Caco-2 (cell line): Measurements from ENCODE around the gene KCNAB3. TPM values are rescaled to one million over a fixed set of nuclear protein-coding genes. Genes with fewer than 3 reads are reported as not detected.

ENCODE experiments used
- BruUV-seq: library from RNA; stranded (reverse); fragments of 400-500 nt; replicated peaks from 2 replicates; lab custom pipeline; 2021; lab: Mats Ljungman, UMichigan
- CTCF ChIA-PET: fragments of 300-600 bp; sonication (Branson Sonifier 250); formaldehyde crosslinking; loops from one replicate; lab custom pipeline; 2022; ENCODE audit warnings: antibody characterized with exemption; lab: Charles Lee
- POLR2A ChIA-PET: fragments of 300-600 bp; sonication (Branson Sonifier 250); formaldehyde crosslinking; loops from one replicate; lab custom pipeline; 2022; ENCODE audit warnings: antibody characterized with exemption; lab: Charles Lee
- DNase-seq, 2 experiments: peaks; one replicate each; pipeline versions ENCODE4 v3.0.0 to v3.0.0-alpha.2; 2020 to 2022
- H3K27me3 ChIP-seq: replicated peaks from 2 replicates; pipeline ENCODE4 v1.6.0; 2011; ENCODE audit warnings: low read length; ENCODE audit not compliant: control insufficient read depth, insufficient read depth
- H3K36me3 ChIP-seq: 2 replicates; pipeline ENCODE4 v1.5.1; 2011; ENCODE audit warnings: low read length; ENCODE audit not compliant: control insufficient read depth, insufficient read depth
- H3K4me1 ChIP-seq: fragments of 250-450 bp; sonication (Bioruptor Pico); 2 replicates; pipeline ENCODE4 v1.5.1; 2020; ENCODE audit warnings: mild to moderate bottlenecking
- H3K4me3 ChIP-seq: 2 replicates; pipeline ENCODE4 v1.5.1; 2011; ENCODE audit warnings: low read depth, mild to moderate bottlenecking, control low read depth, low read length
- H3K9me3 ChIP-seq: fragments of 250-450 bp; sonication (Bioruptor Pico); 2 replicates; pipeline ENCODE4 v1.5.1; 2020; ENCODE audit warnings: mild to moderate bottlenecking, moderate library complexity
- H3K27ac Mint-ChIP-seq: one replicate; pipeline ENCODE4 v1.8.0; 2022; ENCODE audit warnings: mixed read lengths; ENCODE audit not compliant: unreplicated experiment
- H3K27me3 Mint-ChIP-seq: one replicate; pipeline ENCODE4 v1.8.0; 2022; ENCODE audit warnings: mixed read lengths; ENCODE audit not compliant: insufficient read depth, unreplicated experiment
- H3K36me3 Mint-ChIP-seq: one replicate; pipeline ENCODE4 v1.8.0; 2022; ENCODE audit warnings: mild to moderate bottlenecking, mixed read lengths; ENCODE audit not compliant: insufficient read depth, unreplicated experiment
- H3K4me1 Mint-ChIP-seq: one replicate; pipeline ENCODE4 v1.8.0; 2022; ENCODE audit warnings: low read depth, mixed read lengths; ENCODE audit not compliant: unreplicated experiment
- H3K4me3 Mint-ChIP-seq: one replicate; pipeline ENCODE4 v1.8.0; 2022; ENCODE audit warnings: mild to moderate bottlenecking, moderate library complexity, mixed read lengths; ENCODE audit not compliant: unreplicated experiment
- H3K9me3 Mint-ChIP-seq: one replicate; pipeline ENCODE4 v1.8.0; 2022; ENCODE audit warnings: mixed read lengths; ENCODE audit not compliant: unreplicated experiment
- CTCF ChIP-seq, 2 experiments: fragments of 200-600 bp in 1 of 2; IDR thresholded peaks; 1 replicate in 1 of 2; 2 replicates in 1 of 2; pipeline versions ENCODE4 v1.5.1 to v1.8.0; 2011 to 2022; ENCODE audit warnings: antibody characterized with exemption in 1 of 2, control low read depth in 1 of 2, inconsistent platforms in 1 of 2, low read depth in 1 of 2, low read length in 1 of 2, mild to moderate bottlenecking in 1 of 2, moderate library complexity in 1 of 2; ENCODE audit not compliant: insufficient read depth in 1 of 2, severe bottlenecking in 1 of 2, unreplicated experiment in 1 of 2
- intact Hi-C: fragments of 100-400 bp; cut with micrococcal nuclease; formaldehyde crosslinking; loops from one replicate; pipeline ENCODE4 v1.10.0; 2022; ENCODE audit not compliant: unreplicated experiment
- total RNA-seq: library from RNA; stranded (reverse); gene quantifications from 2 replicates; pipeline ENCODE4 v1.2.3, GENCODE V29; 2022

The KCNAB3 gene
- total RNA-seq, 1 experiment from 2014 or later, result 2.0 TPM

GRCh38 chr17:7878234-7878633 is 51.4 kb downstream of the KCNAB3 start:
- H3K36me3 ChIP-seq, result no peaks in the 10 kb centered on the region
- no TSS peak for BruUV-seq
- POLR2A ChIA-PET, result no interaction called here

GRCh38 chr17:7875804-7876370 is 53.8 kb downstream of the KCNAB3 start:
- Mint-ChIP-seq H3K4me3 (no peak overlapping the region), H3K4me1 (peaks cover 15% of the 10 kb centered on the region), H3K36me3 (no peaks in the 10 kb centered on the region), H3K27ac (no peak overlapping the region), H3K27me3 (no peaks in the 10 kb centered on the region), H3K9me3 (no peaks in the 10 kb centered on the region)
- ChIA-PET CTCF (no interaction called here), POLR2A (no interaction called here)
- H3K4me3 ChIP-seq, result no peak overlapping the region
- no peaks in the 10 kb centered on the region for H3K27me3 ChIP-seq
- no TSS peak for BruUV-seq
- intact Hi-C loops, result no loop called here
- no peaks in the 10 kb centered on the region for H3K4me1 ChIP-seq
- no peaks in the 10 kb centered on the region for H3K36me3 ChIP-seq
- no peaks in the 10 kb centered on the region for H3K9me3 ChIP-seq
- no peak for TF ChIP-seq CTCF (IDR thresholded peaks at IDR 0.05; ENCODE audit: insufficient read depth in 1 of 2, low read depth in 1 of 2, low read length in 1 of 2, severe bottlenecking in 1 of 2, unreplicated experiment in 1 of 2)
- DNase-seq, result no peak

More at GRCh38 chr17:7878234-7878633, 51.4 kb downstream of the KCNAB3 start:
- no peaks in the 10 kb centered on the region for H3K9me3 Mint-ChIP-seq
- Histone ChIP-seq H3K27me3 (no peaks in the 10 kb centered on the region), H3K4me1 (no peaks in the 10 kb centered on the region), H3K9me3 (no peaks in the 10 kb centered on the region), H3K4me3 (no peak overlapping the region)
- no peaks in the 10 kb centered on the region for H3K27me3 Mint-ChIP-seq
- CTCF ChIA-PET, result no interaction called here
- DNase-seq, result no peak
- no peak overlapping the region for H3K27ac Mint-ChIP-seq
- no peaks in the 10 kb centered on the region for H3K36me3 Mint-ChIP-seq
- intact Hi-C loops, result no loop called here
- H3K4me3 Mint-ChIP-seq, result no peak overlapping the region
- TF ChIP-seq CTCF (IDR thresholded peaks at IDR 0.05; ENCODE audit: insufficient read depth in 1 of 2, low read depth in 1 of 2, low read length in 1 of 2, severe bottlenecking in 1 of 2, unreplicated experiment in 1 of 2), result no peak
- H3K4me1 Mint-ChIP-seq, result peaks cover 12% of the 10 kb centered on the region

- CTCF ChIA-PET, result no interaction called here
- peaks cover 18% of the 10 kb centered on the region for H3K4me1 Mint-ChIP-seq
These were observed 56.6 kb downstream of the KCNAB3 start for GRCh38 chr17:7873051-7873450.

More at GRCh38 chr17:7873051-7873450, 56.6 kb downstream of the KCNAB3 start:
- H3K36me3 Mint-ChIP-seq, result no peaks in the 10 kb centered on the region
- H3K9me3 Mint-ChIP-seq, result no peaks in the 10 kb centered on the region
- Histone ChIP-seq H3K27me3 (no peaks in the 10 kb centered on the region), H3K9me3 (no peaks in the 10 kb centered on the region), H3K36me3 (no peaks in the 10 kb centered on the region), H3K4me1 (no peaks in the 10 kb centered on the region), H3K4me3 (no peak overlapping the region)
- no peak for DNase-seq
- no peak for TF ChIP-seq CTCF (IDR thresholded peaks at IDR 0.05; ENCODE audit: insufficient read depth in 1 of 2, low read depth in 1 of 2, low read length in 1 of 2, severe bottlenecking in 1 of 2, unreplicated experiment in 1 of 2)
- H3K27ac Mint-ChIP-seq, result no peak overlapping the region
- H3K27me3 Mint-ChIP-seq, result no peaks in the 10 kb centered on the region
- BruUV-seq, result no TSS peak
- POLR2A ChIA-PET, result no interaction called here
- intact Hi-C loops, result no loop called here
- no peak overlapping the region for H3K4me3 Mint-ChIP-seq

Other genes starting within 250 kb of the KCNAB3 start
- gene TP53, start 242.4 kb downstream of the KCNAB3 start, total RNA-seq, result 9.2 and 11.1 TPM in 2 replicates
- gene WRAP53, start 241.4 kb downstream of the KCNAB3 start, total RNA-seq, result 13.6 and 15.2 TPM in 2 replicates
- 4.1 and 5.1 TPM in 2 replicates for gene EFNB3, start 224.7 kb downstream of the KCNAB3 start, total RNA-seq
- 1.9 and 2.8 TPM in 2 replicates for gene DNAH2, start 212.1 kb downstream of the KCNAB3 start, total RNA-seq
- gene KDM6B, start 95.6 kb downstream of the KCNAB3 start, total RNA-seq, result 27.4 and 27.9 TPM in 2 replicates
- 2.5 and 3.2 TPM in 2 replicates for gene TMEM88, start 74.8 kb downstream of the KCNAB3 start, total RNA-seq
- gene NAA38, start 72.3 kb downstream of the KCNAB3 start, total RNA-seq, result 20.9 and 27.4 TPM in 2 replicates
- gene CYB5D1, start 71.9 kb downstream of the KCNAB3 start, total RNA-seq, result 6.1 and 7.3 TPM in 2 replicates
- 27.9 and 34.7 TPM in 2 replicates for gene CHD3, start 41.1 kb downstream of the KCNAB3 start, total RNA-seq
- gene RNF227, start 13.6 kb downstream of the KCNAB3 start, total RNA-seq, result 4.0 and 5.0 TPM in 2 replicates
- gene TRAPPC1, start 2.1 kb upstream of the KCNAB3 start, total RNA-seq, result 75.5 and 96.2 TPM in 2 replicates
- 22.6 and 24.2 TPM in 2 replicates for gene CNTROB, start 2.4 kb upstream of the KCNAB3 start, total RNA-seq
- 0.74 and 1.7 TPM in 2 replicates for gene GUCY2D, start 72.8 kb upstream of the KCNAB3 start, total RNA-seq
- not detected in 2 replicates for gene ALOX15B, start 109.2 kb upstream of the KCNAB3 start, total RNA-seq
- gene ALOX12B, start 157.9 kb upstream of the KCNAB3 start, total RNA-seq, result 0.34 and 0.39 TPM in 2 replicates
- gene ALOXE3, start 188.7 kb upstream of the KCNAB3 start, total RNA-seq, result not detected in 2 replicates
- gene HES7, start 194.2 kb upstream of the KCNAB3 start, total RNA-seq, result not detected in 2 replicates
- 10.6 and 10.8 TPM in 2 replicates for gene PER1, start 222.5 kb upstream of the KCNAB3 start, total RNA-seq
- gene VAMP2, start 233.1 kb upstream of the KCNAB3 start, total RNA-seq, result 10.5 and 12.2 TPM in 2 replicates
- gene TMEM107, start 246.5 kb upstream of the KCNAB3 start, total RNA-seq, result 5.4 TPM in 2 replicates